K562 (cell line): ENCODE results near the gene ATXN1L. TPM values are rescaled to one million over a fixed set of nuclear protein-coding genes. Genes with fewer than 3 reads are reported as not detected.
A peak's percentile ranks its signal among the peaks of the same experiment; 100 is the strongest.

Experiments used
- ATF7 ChIP-seq: fragments of 450-650 bp; IDR thresholded peaks from 2 replicates; pipeline ENCODE4 v1.7.1; 2014; ENCODE audit warnings: mild to moderate bottlenecking, moderate library complexity
- CC2D1A ChIP-seq: fragments of 450-650 bp; IDR thresholded peaks from 2 replicates; pipeline ENCODE4 v1.6.1; 2017; ENCODE audit warnings: mild to moderate bottlenecking
- CREB3L1 ChIP-seq: fragments of 450-650 bp; IDR thresholded peaks from 2 replicates; pipeline ENCODE4 v1.6.1; 2014; ENCODE audit warnings: low read depth, mild to moderate bottlenecking, moderate library complexity, borderline replicate concordance
- FOXP1 ChIP-seq: sonication (generic); formaldehyde crosslinking; IDR thresholded peaks from 2 replicates; pipeline ENCODE4 v1.8.0; 2022; ENCODE audit warnings: mild to moderate bottlenecking, missing genetic modification reagents
- POLR2A ChIP-seq: fragments of 450-650 bp; conservative IDR thresholded peaks from 2 replicates; pipeline ENCODE4 v1.6.1; 2016
- RCOR1 ChIP-seq, 2 experiments: IDR thresholded peaks; 2 replicates each; pipeline ENCODE4 v1.6.1; 2012; ENCODE audit warnings: low read depth in 2 of 2, low read length in 2 of 2, borderline replicate concordance in 1 of 2, improper control_type of control experiment in 1 of 2
- SAFB ChIP-seq: fragments of 200-400 bp; formaldehyde crosslinking; IDR thresholded peaks from 2 replicates; pipeline ENCODE4 v1.6.1; 2017; ENCODE audit warnings: low read depth, low read length, borderline replicate concordance
- SMAD1 ChIP-seq: fragments of 150-350 bp; IDR thresholded peaks from 2 replicates; pipeline ENCODE4 v1.6.1; 2014; ENCODE audit warnings: low read length, low read depth; ENCODE audit not compliant: partially characterized antibody
- XRCC5 ChIP-seq: fragments of 200-400 bp; formaldehyde crosslinking; IDR thresholded peaks from 2 replicates; pipeline ENCODE4 v1.6.1; 2017; ENCODE audit warnings: low read depth, mild to moderate bottlenecking, low read length
- ZBTB12 ChIP-seq: fragments of 250-450 bp; sonication (Bioruptor Pico); IDR thresholded peaks from 2 replicates; pipeline ENCODE4 v1.4.0; 2020
- ZNF175 ChIP-seq: fragments of 200-800 bp; sonication (Bioruptor generic); IDR thresholded peaks from 2 replicates; pipeline ENCODE4 v1.6.1; 2016; ENCODE audit warnings: low read depth, mild to moderate bottlenecking, missing genetic modification characterization, missing compliant biosample characterization
- ZZZ3 ChIP-seq: fragments of 450-650 bp; IDR thresholded peaks from 2 replicates; pipeline ENCODE4 v1.6.1; 2016; ENCODE audit warnings: antibody characterized with exemption, mild to moderate bottlenecking, moderate library complexity
- polyA plus RNA-seq, 8 experiments: library from polyadenylated mRNA; depleted of rRNA in 4 of 8; stranded (reverse) in 5 of 8; unstranded in 3 of 8; fragments of >200 nt; fragmentation: Nextera tagmentation in 2 of 8; fragmentation: Illumina TruSeq in 1 of 8; extraction: Ambion mirVana in 2 of 8; extraction: Trizol in 1 of 8; gene quantifications; 2 replicates each; pipeline versions ENCODE4 v1.2.1 to v1.2.3, GENCODE V29; 2011 to 2014; ENCODE audit warnings: inconsistent platforms in 1 of 8, missing spikeins in 1 of 8
- total RNA-seq, 7 experiments: library from RNA; depleted of rRNA in 6 of 7; stranded (reverse); fragments of >200 nt in 6 of 7; fragmentation: Illumina TruSeq in 2 of 7; extraction: Trizol in 2 of 7; gene quantifications; 2 replicates each; pipeline versions ENCODE4 v1.2.1 to v1.2.3, GENCODE V29; 2011 to 2021; ENCODE audit warnings: low replicate concordance in 1 of 7
- TF ChIP-seq, protein P1 (sequence below): fragments of 450-650 bp; IDR thresholded peaks from 2 replicates; pipeline ENCODE4 v1.6.1; 2016; ENCODE audit warnings: mild to moderate bottlenecking
- TF ChIP-seq, protein P2 (sequence below): fragments of 150-350 bp; conservative IDR thresholded peaks from 2 replicates; pipeline ENCODE4 v1.6.1; 2014; ENCODE audit warnings: low read length
- TF ChIP-seq, protein P3 (sequence below): sonication (generic); formaldehyde crosslinking; IDR thresholded peaks from 2 replicates; pipeline ENCODE4 v1.9.0; 2022; ENCODE audit warnings: mild to moderate bottlenecking, missing genetic modification reagents
- TF ChIP-seq, protein P4 (sequence below): fragments of 450-650 bp; IDR thresholded peaks from 2 replicates; pipeline ENCODE4 v1.6.1; 2016

ATXN1L gene
- total and polyA plus RNA-seq, 9 of the 15 experiments (the other 6 are each of a cell fraction or from before 2014, with no cell fraction given): 1.4 to 11.3 (median 9.3) TPM

GRCh38 chr16:71808593-71809459, 37.0 kb upstream of the ATXN1L start, which contains the start of gene AP1G1 (continued):
- TF ChIP-seq SAFB (no peak), POLR2A (peak; percentile 83), ZZZ3 (0 out of 2 replicates have a peak, but pooled peaks have one; percentile 53), CC2D1A (peak; percentile 95), ZBTB12 (CRISPR knock-in tag) (peak; percentile 96), RCOR1 (IDR thresholded peaks at IDR 0.05; ENCODE audit: borderline replicate concordance in 1 of 2, low read depth in 2 of 2, low read length in 2 of 2) (peak in 1 of 2 experiments; percentile 35; a peak in 1 of 4 replicates), SMAD1 (peak; percentile 52), ATF7 (peak; percentile 94), CREB3L1 (peak; percentile 97), FOXP1 (CRISPR knock-in tag) (peak; percentile 93), XRCC5 (peak; percentile 85; the same call in 1 of the 2 replicates), ZNF175 (CRISPR knock-in tag) (0 out of 2 replicates have a peak, but pooled peaks have one; percentile 48)
- TF ChIP-seq, protein P1, sequence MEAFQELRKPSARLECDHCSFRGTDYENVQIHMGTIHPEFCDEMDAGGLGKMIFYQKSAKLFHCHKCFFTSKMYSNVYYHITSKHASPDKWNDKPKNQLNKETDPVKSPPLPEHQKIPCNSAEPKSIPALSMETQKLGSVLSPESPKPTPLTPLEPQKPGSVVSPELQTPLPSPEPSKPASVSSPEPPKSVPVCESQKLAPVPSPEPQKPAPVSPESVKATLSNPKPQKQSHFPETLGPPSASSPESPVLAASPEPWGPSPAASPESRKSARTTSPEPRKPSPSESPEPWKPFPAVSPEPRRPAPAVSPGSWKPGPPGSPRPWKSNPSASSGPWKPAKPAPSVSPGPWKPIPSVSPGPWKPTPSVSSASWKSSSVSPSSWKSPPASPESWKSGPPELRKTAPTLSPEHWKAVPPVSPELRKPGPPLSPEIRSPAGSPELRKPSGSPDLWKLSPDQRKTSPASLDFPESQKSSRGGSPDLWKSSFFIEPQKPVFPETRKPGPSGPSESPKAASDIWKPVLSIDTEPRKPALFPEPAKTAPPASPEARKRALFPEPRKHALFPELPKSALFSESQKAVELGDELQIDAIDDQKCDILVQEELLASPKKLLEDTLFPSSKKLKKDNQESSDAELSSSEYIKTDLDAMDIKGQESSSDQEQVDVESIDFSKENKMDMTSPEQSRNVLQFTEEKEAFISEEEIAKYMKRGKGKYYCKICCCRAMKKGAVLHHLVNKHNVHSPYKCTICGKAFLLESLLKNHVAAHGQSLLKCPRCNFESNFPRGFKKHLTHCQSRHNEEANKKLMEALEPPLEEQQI: peak; percentile 91; the same call in 1 of the 2 replicates
- TF ChIP-seq, protein P2, sequence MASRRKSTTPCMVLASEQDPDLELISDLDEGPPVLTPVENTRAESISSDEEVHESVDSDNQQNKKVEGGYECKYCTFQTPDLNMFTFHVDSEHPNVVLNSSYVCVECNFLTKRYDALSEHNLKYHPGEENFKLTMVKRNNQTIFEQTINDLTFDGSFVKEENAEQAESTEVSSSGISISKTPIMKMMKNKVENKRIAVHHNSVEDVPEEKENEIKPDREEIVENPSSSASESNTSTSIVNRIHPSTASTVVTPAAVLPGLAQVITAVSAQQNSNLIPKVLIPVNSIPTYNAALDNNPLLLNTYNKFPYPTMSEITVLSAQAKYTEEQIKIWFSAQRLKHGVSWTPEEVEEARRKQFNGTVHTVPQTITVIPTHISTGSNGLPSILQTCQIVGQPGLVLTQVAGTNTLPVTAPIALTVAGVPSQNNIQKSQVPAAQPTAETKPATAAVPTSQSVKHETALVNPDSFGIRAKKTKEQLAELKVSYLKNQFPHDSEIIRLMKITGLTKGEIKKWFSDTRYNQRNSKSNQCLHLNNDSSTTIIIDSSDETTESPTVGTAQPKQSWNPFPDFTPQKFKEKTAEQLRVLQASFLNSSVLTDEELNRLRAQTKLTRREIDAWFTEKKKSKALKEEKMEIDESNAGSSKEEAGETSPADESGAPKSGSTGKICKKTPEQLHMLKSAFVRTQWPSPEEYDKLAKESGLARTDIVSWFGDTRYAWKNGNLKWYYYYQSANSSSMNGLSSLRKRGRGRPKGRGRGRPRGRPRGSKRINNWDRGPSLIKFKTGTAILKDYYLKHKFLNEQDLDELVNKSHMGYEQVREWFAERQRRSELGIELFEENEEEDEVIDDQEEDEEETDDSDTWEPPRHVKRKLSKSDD: peak; percentile 70; the same call in 1 of the 2 replicates
- TF ChIP-seq, protein P3, sequence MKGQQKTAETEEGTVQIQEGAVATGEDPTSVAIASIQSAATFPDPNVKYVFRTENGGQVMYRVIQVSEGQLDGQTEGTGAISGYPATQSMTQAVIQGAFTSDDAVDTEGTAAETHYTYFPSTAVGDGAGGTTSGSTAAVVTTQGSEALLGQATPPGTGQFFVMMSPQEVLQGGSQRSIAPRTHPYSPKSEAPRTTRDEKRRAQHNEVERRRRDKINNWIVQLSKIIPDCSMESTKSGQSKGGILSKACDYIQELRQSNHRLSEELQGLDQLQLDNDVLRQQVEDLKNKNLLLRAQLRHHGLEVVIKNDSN: no peak
- TF ChIP-seq, protein P4, sequence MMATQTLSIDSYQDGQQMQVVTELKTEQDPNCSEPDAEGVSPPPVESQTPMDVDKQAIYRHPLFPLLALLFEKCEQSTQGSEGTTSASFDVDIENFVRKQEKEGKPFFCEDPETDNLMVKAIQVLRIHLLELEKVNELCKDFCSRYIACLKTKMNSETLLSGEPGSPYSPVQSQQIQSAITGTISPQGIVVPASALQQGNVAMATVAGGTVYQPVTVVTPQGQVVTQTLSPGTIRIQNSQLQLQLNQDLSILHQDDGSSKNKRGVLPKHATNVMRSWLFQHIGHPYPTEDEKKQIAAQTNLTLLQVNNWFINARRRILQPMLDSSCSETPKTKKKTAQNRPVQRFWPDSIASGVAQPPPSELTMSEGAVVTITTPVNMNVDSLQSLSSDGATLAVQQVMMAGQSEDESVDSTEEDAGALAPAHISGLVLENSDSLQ: peak; percentile 85
